ENCODE measurements around the gene HK3.
"Not testable (repeated sequence)": the region's sequence is repeated elsewhere in the genome, so short reads cannot be mapped to it uniquely, and the experiment has no call there.

HK3 gene

GRCh38 chr5:176870644-176871043 is 28.5 kb downstream of the HK3 start:
- not testable (repeated sequence) for H3K4me3 Mint-ChIP-seq, H3K36me3 Mint-ChIP-seq, H3K4me1 Mint-ChIP-seq, H3K9me3 Mint-ChIP-seq, H3K27ac Mint-ChIP-seq
- peaks cover 18% of the 10 kb centered on the region for H3K27me3 Mint-ChIP-seq

DNA sequence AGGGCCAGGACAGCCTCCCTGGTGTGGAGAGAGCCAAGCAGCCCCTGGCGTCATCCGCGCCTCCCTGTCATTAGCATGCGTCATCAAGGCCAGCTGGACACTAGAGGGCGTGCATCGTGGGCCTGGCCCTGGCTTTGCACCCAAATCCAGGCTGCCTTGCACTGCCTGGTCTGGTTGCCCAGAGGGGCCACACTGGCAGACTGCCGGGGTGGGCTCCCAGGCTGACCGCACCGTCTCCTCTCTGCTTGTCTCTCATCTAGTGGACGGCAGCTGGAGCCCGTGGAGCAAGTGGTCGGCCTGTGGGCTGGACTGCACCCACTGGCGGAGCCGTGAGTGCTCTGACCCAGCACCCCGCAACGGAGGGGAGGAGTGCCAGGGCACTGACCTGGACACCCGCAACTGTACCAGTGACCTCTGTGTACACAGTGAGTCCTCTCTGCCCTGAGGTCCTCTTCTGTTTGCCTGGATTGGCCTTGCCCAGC is 29.0 kb downstream of the HK3 start:
- no peak overlapping the region for H3K4me3 Mint-ChIP-seq
- H3K9me3 Mint-ChIP-seq: no peaks in the 10 kb centered on the region
- H3K27ac Mint-ChIP-seq: no peak overlapping the region
- peaks cover 13% of the 10 kb centered on the region for H3K27me3 Mint-ChIP-seq
- no peaks in the 10 kb centered on the region for H3K36me3 Mint-ChIP-seq
- peaks cover 5% of the 10 kb centered on the region for H3K4me1 Mint-ChIP-seq

- Mint-ChIP-seq H3K27me3 (peaks cover 11% of the 10 kb centered on the region), H3K36me3 (no peaks in the 10 kb centered on the region), H3K4me3 (no peak overlapping the region), H3K9me3 (no peaks in the 10 kb centered on the region), H3K27ac (no peak overlapping the region), H3K4me1 (peaks cover 5% of the 10 kb centered on the region)
Observed at GRCh38 chr5:176869501-176870109, 29.5 kb downstream of the HK3 start.

GRCh38 chr5:176868731-176869130 is 30.4 kb downstream of the HK3 start:
- H3K27ac Mint-ChIP-seq: no peak overlapping the region
- H3K27me3 Mint-ChIP-seq: peaks cover 14% of the 10 kb centered on the region
- H3K4me1 Mint-ChIP-seq: peaks cover 5% of the 10 kb centered on the region
- H3K4me3 Mint-ChIP-seq: no peak overlapping the region
- H3K9me3 Mint-ChIP-seq: no peaks in the 10 kb centered on the region
- no peaks in the 10 kb centered on the region for H3K36me3 Mint-ChIP-seq

DNA sequence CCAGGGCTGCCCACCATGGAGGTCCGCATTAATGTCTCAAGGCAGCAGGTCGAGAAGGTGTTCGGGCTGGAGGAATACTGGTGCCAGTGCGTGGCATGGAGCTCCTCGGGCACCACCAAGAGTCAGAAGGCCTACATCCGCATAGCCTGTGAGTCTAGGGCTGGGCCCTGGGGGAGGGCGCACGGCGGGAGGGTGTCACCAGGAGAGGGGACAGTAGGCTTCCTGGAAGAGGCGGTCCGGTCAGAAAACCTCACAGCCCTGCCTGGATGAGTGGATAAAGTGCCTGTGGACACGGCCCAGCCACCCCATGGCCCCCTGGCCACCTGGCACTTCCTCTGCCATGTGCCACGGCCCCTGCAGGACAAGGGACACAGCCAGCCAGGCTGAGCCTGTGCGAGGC is 31.0 kb downstream of the HK3 start:
- H3K36me3 Mint-ChIP-seq: no peaks in the 10 kb centered on the region
- H3K27me3 Mint-ChIP-seq: peaks cover 15% of the 10 kb centered on the region
- no peaks in the 10 kb centered on the region for H3K9me3 Mint-ChIP-seq
- no peak overlapping the region for H3K27ac Mint-ChIP-seq
- peaks cover 5% of the 10 kb centered on the region for H3K4me1 Mint-ChIP-seq
- no peak overlapping the region for H3K4me3 Mint-ChIP-seq

DNA sequence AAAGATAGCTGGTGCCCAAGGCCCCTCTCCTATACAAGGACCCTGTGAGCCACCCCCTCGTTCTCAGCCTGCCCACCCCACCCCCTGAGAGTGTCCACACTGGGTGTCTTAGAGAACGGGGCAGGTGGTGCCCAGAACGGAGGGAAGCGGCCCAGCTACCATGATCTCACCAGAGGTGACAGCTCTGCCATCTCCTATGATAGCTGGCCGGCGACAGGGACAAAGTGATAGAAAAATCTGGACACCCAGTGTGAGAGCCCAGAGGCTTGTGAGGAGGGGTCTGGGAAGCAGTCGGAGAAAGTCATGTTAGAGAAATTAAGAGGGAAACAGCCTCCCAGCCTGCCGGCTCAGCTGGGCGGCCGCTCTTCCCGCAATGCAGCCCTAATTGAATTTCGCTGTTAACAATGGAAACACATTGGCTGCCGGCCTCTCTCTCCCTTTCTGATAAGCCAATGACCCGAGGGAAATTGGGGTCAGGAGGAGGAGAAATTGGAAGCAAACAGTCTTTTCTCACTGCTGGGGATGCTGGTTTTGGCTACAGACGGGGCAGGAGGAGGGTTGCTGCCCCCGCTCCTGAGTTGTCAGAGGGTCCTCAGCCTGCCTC is 32.3 kb downstream of the HK3 start:
- no peaks in the 10 kb centered on the region for H3K9me3 Mint-ChIP-seq
- no peak overlapping the region for H3K4me3 Mint-ChIP-seq
- H3K27ac Mint-ChIP-seq: no peak overlapping the region
- peaks cover 5% of the 10 kb centered on the region for H3K4me1 Mint-ChIP-seq
- peaks cover 18% of the 10 kb centered on the region for H3K27me3 Mint-ChIP-seq
- no peaks in the 10 kb centered on the region for H3K36me3 Mint-ChIP-seq

DNA sequence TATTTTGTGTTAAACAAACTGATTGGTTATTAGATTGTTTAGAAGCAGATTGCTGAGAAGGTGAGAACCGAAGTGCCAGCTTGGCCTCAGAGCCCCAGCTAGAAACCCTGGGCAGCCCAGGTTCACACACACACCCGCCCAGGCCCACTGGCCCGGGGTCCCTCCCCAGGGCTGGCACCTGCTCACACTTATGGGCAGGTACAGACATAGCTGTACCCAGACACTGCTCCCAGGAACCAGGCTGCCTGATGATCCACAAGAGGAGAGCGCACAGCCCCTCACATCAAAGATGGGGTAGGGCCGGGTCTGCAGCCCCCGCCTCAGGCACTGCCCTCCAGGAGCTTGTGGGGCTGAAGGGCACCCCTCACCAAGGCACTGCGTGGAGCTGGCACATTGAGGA is 33.2 kb downstream of the HK3 start:
- no peaks in the 10 kb centered on the region for H3K36me3 Mint-ChIP-seq
- no peaks in the 10 kb centered on the region for H3K9me3 Mint-ChIP-seq
- no peak overlapping the region for H3K27ac Mint-ChIP-seq
- peaks cover 20% of the 10 kb centered on the region for H3K27me3 Mint-ChIP-seq
- H3K4me1 Mint-ChIP-seq: peaks cover 5% of the 10 kb centered on the region
- no peak overlapping the region for H3K4me3 Mint-ChIP-seq

GRCh38 chr5:176864755-176865154 is 34.4 kb downstream of the HK3 start:
- Mint-ChIP-seq H3K9me3 (no peaks in the 10 kb centered on the region), H3K4me3 (no peak overlapping the region), H3K27me3 (peaks cover 21% of the 10 kb centered on the region), H3K4me1 (no peaks in the 10 kb centered on the region), H3K36me3 (no peaks in the 10 kb centered on the region), H3K27ac (no peak overlapping the region)

GRCh38 chr5:176863765-176864098 is 35.4 kb downstream of the HK3 start:
- Mint-ChIP-seq H3K36me3 (no peaks in the 10 kb centered on the region), H3K4me1 (no peaks in the 10 kb centered on the region), H3K27ac (no peak overlapping the region), H3K27me3 (peaks cover 21% of the 10 kb centered on the region), H3K4me3 (no peak overlapping the region), H3K9me3 (no peaks in the 10 kb centered on the region)

DNA sequence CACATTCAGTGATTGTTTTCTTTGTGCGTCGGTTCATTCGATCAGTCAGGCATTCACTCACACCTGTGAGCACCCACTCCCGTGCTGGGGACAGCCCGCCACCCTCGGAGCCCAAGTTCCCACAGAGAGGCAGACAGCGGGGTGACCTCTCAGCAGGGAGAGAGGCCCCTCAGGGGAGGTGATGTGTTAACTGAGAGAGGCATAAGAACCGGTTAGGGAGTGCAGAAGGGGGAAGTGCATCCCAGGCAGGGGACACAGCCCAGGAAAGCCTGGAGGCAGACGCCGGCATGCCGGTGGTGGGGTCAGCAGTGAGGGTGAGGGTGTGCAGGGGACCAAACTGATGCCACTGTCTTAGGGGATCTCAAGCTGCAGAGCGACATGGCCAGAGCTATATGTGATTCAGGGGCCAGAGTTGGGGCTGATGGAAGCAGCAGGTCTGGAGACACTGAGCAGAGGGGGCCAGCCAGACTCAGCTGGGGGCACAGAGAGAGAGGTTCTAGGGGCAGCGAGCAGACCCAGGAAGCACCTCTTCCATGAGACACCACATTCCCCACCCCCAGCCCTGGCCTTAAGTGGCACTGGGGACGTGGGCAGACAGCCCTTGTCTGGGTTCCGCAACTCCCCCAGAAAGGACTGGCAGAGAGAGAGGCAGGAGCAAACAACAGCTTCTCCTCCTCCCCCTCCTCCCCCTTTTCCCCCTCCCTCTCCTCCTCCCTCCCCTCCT is 35.9 kb downstream of the HK3 start:
- Mint-ChIP-seq H3K27me3 (peaks cover 22% of the 10 kb centered on the region), H3K27ac (no peak overlapping the region), H3K36me3 (no peaks in the 10 kb centered on the region), H3K4me1 (no peaks in the 10 kb centered on the region), H3K9me3 (no peaks in the 10 kb centered on the region), H3K4me3 (no peak overlapping the region)

- H3K27me3 Mint-ChIP-seq: peaks cover 25% of the 10 kb centered on the region
- H3K9me3 Mint-ChIP-seq: no peaks in the 10 kb centered on the region
Observed at GRCh38 chr5:176862330-176862995, 36.7 kb downstream of the HK3 start.

DNA sequence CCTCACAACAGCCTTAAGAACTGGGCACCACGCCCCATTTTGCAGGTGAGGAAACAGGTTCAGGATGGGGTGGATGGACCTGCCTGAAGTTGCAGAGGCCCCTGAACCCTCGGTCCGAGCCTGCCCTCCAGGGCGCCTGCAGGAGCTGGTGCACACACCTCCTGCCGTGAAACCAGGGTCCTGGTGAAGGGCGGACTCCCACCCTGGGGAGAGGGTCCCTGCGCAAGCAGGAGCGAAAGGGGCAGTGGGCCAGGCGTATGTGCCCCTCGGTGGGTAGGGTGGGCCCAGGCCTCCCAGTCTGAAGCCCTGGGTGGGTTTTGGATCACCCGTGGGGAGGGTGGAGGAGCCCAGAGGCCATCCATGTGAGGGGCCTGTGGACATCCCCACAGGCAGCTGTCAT is 37.9 kb downstream of the HK3 start:
- Mint-ChIP-seq H3K36me3 (no peaks in the 10 kb centered on the region), H3K27me3 (peaks cover 23% of the 10 kb centered on the region), H3K27ac (no peak overlapping the region), H3K4me3 (no peak overlapping the region), H3K4me1 (no peaks in the 10 kb centered on the region), H3K9me3 (no peaks in the 10 kb centered on the region)

More at GRCh38 chr5:176862330-176862995, 36.7 kb downstream of the HK3 start:
- H3K4me1 Mint-ChIP-seq: no peaks in the 10 kb centered on the region
- H3K4me3 Mint-ChIP-seq: no peak overlapping the region
- no peaks in the 10 kb centered on the region for H3K36me3 Mint-ChIP-seq
- H3K27ac Mint-ChIP-seq: no peak overlapping the region

- Mint-ChIP-seq H3K27me3 (peaks cover 20% of the 10 kb centered on the region), H3K27ac (no peak overlapping the region), H3K4me3 (no peak overlapping the region), H3K9me3 (no peaks in the 10 kb centered on the region), H3K4me1 (no peaks in the 10 kb centered on the region), H3K36me3 (no peaks in the 10 kb centered on the region)
Observed at GRCh38 chr5:176860381-176860780, 38.8 kb downstream of the HK3 start.

DNA sequence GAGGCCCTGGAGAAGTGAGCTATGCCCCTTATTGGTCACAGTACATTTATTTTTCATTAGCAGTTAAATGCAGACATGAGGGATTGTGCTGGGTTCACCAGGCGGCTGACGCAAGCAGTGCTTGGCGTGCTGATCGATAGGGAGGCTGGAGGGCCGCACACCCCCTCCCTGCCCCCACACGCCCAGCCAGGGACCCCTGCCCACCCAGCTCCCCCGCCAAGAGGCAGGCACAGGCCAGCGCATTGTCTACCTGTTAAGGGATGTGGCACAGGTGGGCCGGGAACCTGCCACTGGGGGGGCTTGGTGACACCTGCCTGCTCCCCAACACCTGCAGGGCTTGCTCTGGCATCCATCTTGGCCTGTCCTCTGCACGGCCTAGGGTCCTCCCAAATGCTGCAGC is 39.2 kb downstream of the HK3 start:
- H3K27me3 Mint-ChIP-seq: peaks cover 20% of the 10 kb centered on the region
- no peak overlapping the region for H3K27ac Mint-ChIP-seq
- H3K4me3 Mint-ChIP-seq: no peak overlapping the region
- no peaks in the 10 kb centered on the region for H3K9me3 Mint-ChIP-seq
- H3K36me3 Mint-ChIP-seq: no peaks in the 10 kb centered on the region
- no peaks in the 10 kb centered on the region for H3K4me1 Mint-ChIP-seq

GRCh38 chr5:176857894-176858273 is 41.3 kb downstream of the HK3 start:
- H3K4me1 Mint-ChIP-seq: no peaks in the 10 kb centered on the region
- H3K4me3 Mint-ChIP-seq: no peak overlapping the region
- H3K36me3 Mint-ChIP-seq: no peaks in the 10 kb centered on the region
- H3K27ac Mint-ChIP-seq: no peak overlapping the region
- peaks cover 11% of the 10 kb centered on the region for H3K27me3 Mint-ChIP-seq
- no peaks in the 10 kb centered on the region for H3K9me3 Mint-ChIP-seq
